NCI-H1930 (cell line): ENCODE measurements around the gene CLIP4.
A peak's percentile ranks its signal among the peaks of the same experiment; 100 is the strongest.
"Not testable (repeated sequence)": the region's sequence is repeated elsewhere in the genome, so short reads cannot be mapped to it uniquely, and the experiment has no call there.

ENCODE experiments used
- DNase-seq, 2 experiments: peaks; one replicate each; lab custom pipeline; 2025; lab: John Stamatoyannopoulos, UW

CLIP4 gene, protein sequence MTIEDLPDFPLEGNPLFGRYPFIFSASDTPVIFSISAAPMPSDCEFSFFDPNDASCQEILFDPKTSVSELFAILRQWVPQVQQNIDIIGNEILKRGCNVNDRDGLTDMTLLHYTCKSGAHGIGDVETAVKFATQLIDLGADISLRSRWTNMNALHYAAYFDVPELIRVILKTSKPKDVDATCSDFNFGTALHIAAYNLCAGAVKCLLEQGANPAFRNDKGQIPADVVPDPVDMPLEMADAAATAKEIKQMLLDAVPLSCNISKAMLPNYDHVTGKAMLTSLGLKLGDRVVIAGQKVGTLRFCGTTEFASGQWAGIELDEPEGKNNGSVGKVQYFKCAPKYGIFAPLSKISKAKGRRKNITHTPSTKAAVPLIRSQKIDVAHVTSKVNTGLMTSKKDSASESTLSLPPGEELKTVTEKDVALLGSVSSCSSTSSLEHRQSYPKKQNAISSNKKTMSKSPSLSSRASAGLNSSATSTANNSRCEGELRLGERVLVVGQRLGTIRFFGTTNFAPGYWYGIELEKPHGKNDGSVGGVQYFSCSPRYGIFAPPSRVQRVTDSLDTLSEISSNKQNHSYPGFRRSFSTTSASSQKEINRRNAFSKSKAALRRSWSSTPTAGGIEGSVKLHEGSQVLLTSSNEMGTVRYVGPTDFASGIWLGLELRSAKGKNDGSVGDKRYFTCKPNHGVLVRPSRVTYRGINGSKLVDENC

DNA sequence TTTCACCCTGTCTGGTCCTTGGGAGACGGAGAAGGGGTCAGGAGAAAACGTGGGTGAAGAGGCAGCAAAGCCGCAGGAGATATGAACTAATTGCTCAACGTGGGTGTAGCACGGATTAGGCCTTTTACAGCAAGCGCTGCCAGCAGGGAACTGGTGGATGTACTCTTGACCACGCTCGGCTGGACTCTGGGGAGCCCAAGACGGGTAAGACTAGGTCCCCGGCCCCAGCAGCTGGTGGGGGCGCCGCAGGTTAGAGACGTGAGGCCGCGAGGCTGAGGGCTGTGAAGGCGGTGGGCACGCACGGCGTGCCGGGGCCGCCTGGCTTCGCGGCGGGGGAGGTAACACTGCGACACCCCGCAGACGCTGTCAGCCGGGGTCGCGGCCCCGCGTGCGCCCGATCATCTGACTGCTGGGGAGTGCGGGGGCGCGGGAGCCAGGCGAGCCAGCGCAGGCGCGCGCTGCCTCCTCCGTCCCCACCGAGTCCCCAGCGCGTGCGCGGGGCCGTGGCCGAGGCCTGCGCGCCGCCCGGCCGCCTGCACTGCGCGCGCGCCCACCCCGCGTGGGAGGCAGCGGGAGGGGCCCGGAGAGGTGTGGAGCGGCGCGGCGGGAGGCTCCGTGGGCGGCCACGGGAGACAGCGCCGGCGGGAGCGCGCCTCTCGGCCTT lies at the start of gene CLIP4:
CLIP4 (plus strand) TSS at position 470 of the 664 bp plus-strand sequence. CDS start 5,974 bp downstream, outside the sequence.
- DNase-seq, result peak in 1 of 2 experiments; percentile 58

DNA sequence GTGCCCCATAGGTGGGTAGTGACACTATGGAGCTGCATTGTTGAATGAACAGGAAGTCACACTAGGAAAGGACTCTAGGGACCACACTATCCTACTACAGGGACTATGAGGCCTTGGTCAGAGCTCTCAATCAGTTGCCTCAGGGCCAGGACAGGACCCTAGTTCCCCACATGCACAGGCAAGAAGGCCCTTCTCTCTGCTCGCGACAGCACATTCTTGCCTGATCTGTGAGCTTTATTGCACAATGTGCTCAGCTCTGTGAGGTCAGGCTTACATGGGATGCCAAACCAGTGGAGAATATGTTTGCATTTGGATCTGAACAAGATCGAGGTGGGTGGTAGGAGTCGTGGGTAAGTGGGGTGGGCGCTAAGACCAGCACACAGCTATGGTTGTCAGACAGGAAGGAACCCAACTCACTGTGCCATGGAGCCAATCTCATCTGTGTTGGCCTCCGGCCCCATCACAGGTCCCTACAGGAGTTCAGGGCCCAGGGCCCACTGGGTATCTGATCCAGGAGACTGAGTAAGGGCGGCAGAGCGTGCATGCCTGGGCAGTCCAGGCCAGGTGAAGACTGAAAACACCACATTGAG lies 48.8 kb upstream of the CLIP4 start:
- no peak for DNase-seq

- no peak for DNase-seq
Observed at GRCh38 chr2:29066997-29067605, 48.1 kb upstream of the CLIP4 start.

GRCh38 chr2:29068513-29068912 lies 46.7 kb upstream of the CLIP4 start:
- DNase-seq, result no peak

DNA sequence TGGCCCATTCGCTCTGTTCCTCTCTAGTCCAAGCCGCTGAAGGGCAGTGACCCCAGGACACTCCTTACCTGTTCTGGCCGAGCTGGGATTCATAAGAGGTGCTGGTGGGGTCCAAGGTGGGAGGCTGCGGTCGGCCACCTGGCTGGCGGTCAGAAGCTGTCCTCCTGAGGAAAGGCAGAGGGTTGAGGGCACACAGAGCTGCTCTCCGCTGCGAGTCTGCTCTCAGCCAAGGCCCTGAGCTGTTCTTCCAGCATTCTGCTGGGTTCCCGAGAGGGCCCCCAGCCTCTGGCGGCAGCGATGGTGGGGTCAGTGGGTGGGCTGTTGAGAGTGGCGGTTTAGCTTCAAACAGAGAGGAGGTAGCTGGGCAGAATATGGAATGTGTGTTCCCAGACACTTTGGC lies 44.7 kb upstream of the CLIP4 start:
- no peak for DNase-seq

GRCh38 chr2:29071032-29071975 lies 43.9 kb upstream of the CLIP4 start:
- no peak for DNase-seq

DNA sequence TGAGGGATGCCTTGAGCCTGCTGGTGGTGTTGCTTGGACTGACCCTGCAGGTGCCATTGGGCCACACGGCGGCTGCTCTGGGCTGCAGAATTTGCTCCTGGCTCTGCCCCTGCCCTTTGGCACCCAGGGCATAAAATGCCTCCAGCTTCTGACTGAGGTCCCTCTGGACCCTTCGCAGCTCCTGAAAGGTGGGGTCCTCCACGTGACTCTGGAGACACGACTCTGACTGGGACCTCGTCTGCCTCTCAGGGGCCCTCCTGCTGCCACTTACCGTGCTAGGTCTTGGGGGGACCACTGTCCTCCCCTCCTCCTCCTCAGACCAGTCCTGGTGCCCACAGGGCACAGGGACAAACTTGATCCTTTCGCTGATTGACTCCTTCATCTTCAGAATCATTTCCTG lies 43.0 kb upstream of the CLIP4 start:
- DNase-seq, result no peak

DNA sequence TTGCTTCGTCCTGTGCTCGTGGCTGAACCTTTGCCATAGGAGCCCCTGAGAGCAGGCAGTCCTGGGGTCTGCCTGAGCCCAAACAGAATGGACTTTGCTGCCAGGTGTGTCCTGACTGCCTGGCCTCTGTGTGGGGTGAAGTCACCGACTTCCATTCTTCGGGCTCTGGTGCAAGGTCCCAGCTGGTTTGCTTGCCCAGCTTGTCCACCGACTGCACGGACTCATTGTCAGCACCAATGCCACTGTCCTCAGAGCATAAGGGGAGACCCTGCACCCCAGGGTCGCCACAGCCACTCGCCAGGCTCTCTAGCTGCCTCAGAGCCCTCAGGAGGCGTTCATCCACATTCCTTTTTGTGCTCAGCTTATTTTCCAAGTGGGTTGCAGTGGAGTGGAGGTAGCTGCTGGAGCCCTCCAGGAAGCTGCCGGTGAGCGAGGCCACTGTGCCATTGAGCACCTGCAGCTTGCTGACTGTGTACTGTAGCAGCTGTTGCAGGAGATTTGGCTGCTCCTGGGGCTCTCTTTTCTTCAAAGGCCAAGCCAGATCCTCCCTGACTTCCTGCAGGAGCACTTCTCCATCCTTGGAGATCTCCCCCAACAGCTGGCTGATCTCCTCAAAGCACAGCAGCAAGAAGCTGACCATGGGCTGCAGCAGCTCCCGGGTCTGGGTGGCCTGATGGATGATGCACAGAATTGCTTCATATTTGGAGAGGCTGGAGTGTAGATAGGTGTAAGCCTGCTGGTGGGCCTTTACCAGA lies 42.1 kb upstream of the CLIP4 start:
- DNase-seq, result no peak

- no peak for DNase-seq
Observed at GRCh38 chr2:29073933-29074332, 41.3 kb upstream of the CLIP4 start.

GRCh38 chr2:29074411-29074810 lies 40.8 kb upstream of the CLIP4 start, which contains the start of gene PCARE:
PCARE (minus strand) TSS chr2:29074523; CDS start chr2:29074261, 262 bp downstream.
- no peak for DNase-seq

DNA sequence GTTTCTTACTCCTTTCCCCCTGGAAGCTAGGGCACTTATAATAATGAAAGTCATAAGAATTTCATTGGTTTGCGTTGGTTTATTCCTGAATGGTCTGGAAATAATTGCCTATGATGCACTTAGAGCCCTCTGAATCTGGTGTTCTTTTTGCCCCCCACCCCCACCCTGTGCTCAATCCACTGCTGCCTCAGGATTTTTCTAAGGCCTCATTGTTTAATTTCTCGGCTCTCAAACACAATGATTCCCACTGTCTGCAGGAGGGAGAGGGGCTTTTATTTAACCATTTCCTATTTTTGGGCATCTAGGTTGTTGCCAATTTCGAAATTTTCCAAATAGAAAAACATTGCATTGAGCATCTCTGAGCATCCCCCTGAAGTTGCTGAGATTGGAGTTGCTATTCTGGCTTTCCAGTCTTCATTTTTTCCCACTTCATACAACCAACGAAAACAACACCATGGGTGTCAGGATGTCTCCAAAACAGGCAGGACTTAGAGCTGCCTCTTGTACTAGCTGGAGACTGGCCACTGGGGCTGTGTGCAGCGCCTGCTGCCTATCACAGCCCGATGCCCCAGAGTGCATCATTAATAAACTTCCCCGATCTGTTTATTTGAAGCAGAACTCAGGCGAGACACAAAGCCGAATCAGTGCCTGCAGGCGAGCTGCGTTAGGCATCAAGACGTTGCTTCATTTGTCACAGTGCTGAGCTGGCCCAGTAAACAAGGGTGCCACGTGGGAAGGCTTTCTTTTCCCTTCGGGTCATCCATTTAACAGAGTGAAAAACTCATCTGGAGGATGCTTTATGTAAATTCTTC lies 39.1 kb upstream of the CLIP4 start:
- DNase-seq, result no peak

DNA sequence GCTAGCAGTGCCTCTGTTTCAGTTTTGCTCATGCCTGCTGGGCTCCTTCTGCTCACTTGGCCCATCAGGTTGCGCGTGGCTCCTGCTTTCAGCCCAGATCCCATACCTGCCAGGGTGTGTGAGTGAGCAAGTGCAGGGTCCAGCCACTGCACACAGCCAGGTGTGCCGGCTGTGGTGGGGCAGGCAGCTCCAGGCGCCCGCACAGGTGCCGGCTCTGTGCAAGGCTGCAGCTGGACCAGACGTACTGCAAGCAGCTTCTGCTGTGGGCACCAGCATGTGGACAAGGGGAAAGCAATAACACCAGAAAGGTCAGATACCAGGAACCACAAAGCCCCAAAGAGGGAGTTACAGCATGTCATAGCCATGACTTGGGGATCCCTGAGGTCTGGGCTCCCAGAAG lies 35.3 kb upstream of the CLIP4 start:
- no peak for DNase-seq

DNA sequence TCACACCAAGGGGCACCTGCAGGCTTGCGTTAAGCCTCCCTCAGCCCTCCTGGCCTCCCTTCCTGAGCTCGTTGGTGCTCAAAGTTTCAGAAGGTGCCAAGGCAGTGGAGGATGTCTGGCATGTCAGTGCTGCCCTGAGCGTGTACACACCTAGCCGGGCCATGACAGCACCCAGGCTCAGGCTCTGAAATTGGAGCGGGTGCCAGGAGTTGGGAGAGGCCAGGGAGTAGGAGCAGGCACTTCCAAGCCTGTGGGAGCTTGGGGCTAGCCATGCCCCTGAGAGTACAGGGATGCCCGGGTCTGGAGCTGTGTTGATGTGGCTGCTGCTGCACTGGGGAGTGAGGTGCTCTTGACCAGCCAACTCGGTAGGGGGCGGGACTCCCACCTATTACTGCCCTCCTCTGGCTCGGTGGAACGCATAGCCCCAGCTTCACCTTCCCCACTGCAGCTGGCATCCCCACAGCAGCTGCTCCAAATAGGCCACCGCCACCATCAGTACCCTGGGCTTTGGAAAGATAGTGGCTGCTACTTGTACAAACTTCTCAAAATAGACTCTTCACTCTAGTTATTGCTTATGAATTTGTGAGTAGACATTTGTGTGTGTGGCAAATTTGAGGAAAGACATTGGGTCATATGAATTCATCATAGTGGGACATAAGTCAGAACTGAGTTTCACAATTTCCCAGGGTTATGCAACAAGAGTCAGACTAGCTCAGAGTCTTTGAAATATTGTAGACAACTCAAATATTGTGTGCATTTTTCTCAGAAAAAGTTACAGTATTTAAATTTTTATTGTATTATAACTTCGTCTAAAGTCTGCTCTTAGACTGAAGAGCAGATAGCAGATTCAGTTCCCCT lies 34.1 kb upstream of the CLIP4 start:
- DNase-seq, result no peak

DNA sequence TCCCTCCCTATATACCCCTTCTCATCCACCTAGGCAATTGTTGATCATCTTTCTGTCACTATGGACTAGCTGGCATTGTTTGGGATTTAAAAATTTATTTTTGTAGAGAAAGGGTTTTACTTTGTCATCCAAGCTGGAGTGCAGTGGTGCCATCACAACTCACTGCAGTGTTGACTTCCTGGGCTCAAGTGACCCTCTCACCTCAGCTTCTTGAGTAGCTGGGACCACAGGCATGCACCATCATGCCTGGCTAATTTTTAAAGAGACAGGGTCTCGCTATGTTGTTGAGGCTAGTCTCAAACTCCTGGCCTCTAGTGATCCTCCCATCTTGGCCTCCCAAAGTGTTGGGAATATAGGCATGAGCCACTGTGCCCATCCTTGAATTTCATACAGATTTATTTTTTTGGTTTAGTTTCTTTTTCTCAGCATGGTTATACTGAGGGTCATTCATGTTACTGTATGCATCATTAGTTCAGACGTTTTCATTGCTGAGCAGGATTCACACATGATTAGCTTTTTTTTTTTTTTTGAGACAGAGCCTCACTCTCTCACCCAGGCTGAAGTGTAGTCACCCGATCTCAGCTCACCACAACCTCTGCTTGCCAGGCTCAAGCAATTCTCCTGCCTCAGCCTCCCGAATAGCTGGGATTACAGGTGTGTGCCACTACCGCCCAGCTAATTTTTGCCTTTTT lies 32.3 kb upstream of the CLIP4 start:
- no peak for DNase-seq

DNA sequence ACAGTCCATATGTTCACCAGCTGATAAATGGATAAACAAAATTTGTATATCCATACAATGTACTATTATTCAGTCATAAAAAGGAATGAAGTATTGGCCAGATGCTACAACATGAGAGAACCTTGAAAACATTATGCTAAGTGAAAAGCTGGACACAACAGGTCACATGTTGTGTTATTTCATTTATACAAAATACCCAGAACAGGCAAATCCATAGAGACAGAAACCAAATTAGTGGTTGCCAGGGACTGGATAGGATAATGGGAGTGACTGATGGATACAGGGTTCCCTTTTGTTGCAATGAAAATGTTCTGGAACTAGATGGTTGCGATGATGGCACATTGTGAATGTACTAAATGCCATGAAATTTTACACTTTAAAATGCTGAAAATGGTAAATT lies 30.7 kb upstream of the CLIP4 start:
- no peak for DNase-seq

GRCh38 chr2:29090311-29090710 lies 24.9 kb upstream of the CLIP4 start:
- not testable (repeated sequence) for DNase-seq

- DNase-seq, result no peak
Observed at GRCh38 chr2:29096969-29097368, 18.2 kb upstream of the CLIP4 start.

GRCh38 chr2:29097569-29097968 lies 17.6 kb upstream of the CLIP4 start:
- no peak for DNase-seq
